PC-9 (cell line): ENCODE measurements around the gene SLC66A2. TPM values are rescaled to one million over a fixed set of nuclear protein-coding genes. Genes with fewer than 3 reads are reported as not detected.
A peak's percentile ranks its signal among the peaks of the same experiment; 100 is the strongest.

Source experiments
- BruUV-seq: library from RNA; stranded (reverse); fragments of 400-500 nt; replicated peaks from 2 replicates; lab custom pipeline; 2021; lab: Mats Ljungman, UMichigan
- CTCF ChIA-PET: fragments of 300-600 bp; sonication (Branson Sonifier 250); formaldehyde crosslinking; loops from one replicate; lab custom pipeline; 2022; ENCODE audit warnings: antibody characterized with exemption; lab: Charles Lee
- POLR2A ChIA-PET: fragments of 300-600 bp; sonication (Branson Sonifier 250); formaldehyde crosslinking; loops from one replicate; lab custom pipeline; 2022; ENCODE audit warnings: antibody characterized with exemption; ENCODE audit not compliant: unreplicated experiment; lab: Charles Lee
- DNase-seq, 2 experiments: peaks; one replicate each; pipeline versions ENCODE4 v3.0.0 to v3.0.0-alpha.2; 2015 to 2022; ENCODE audit warnings: mixed read lengths in 1 of 2
- H2AFZ ChIP-seq: fragments of 200-600 bp; sonication (generic); 2 replicates; pipeline ENCODE4 v1.8.1; 2017; ENCODE audit warnings: antibody characterized with exemption
- H3F3A ChIP-seq: fragments of 200-600 bp; sonication (generic); 2 replicates; pipeline ENCODE4 v1.8.1; 2017; ENCODE audit warnings: antibody characterized with exemption, mild to moderate bottlenecking, low read depth; ENCODE audit not compliant: insufficient read depth
- H3K27ac ChIP-seq: fragments of 200-600 bp; sonication (generic); 2 replicates; pipeline ENCODE4 v1.6.1; 2016; ENCODE audit warnings: mixed run types
- H3K27me3 ChIP-seq: fragments of 200-600 bp; sonication (generic); 2 replicates; pipeline ENCODE4 v1.6.1; 2016; ENCODE audit warnings: low read depth, mixed run types; ENCODE audit not compliant: insufficient read depth
- H3K36me3 ChIP-seq: fragments of 200-600 bp; sonication (generic); 2 replicates; pipeline ENCODE4 v1.6.1; 2016; ENCODE audit warnings: low read depth, mixed run types
- H3K4me1 ChIP-seq: fragments of 200-600 bp; sonication (generic); replicated peaks from 2 replicates; pipeline ENCODE4 v1.6.1; 2016; ENCODE audit warnings: mixed run types; ENCODE audit not compliant: insufficient read depth
- H3K4me2 ChIP-seq: fragments of 200-600 bp; sonication (generic); 2 replicates; pipeline ENCODE4 v1.6.1; 2017; ENCODE audit warnings: mixed run types
- H3K4me3 ChIP-seq: fragments of 200-600 bp; sonication (generic); 2 replicates; pipeline ENCODE4 v1.6.1; 2016; ENCODE audit warnings: mixed run types
- H3K79me2 ChIP-seq: fragments of 200-600 bp; sonication (generic); 2 replicates; pipeline ENCODE4 v1.6.1; 2017; ENCODE audit warnings: low read depth, mixed run types
- H3K9me2 ChIP-seq: fragments of 200-600 bp; sonication (generic); 2 replicates; pipeline ENCODE4 v1.8.1; 2017; ENCODE audit warnings: mild to moderate bottlenecking; ENCODE audit not compliant: insufficient read depth
- H3K9me3 ChIP-seq: fragments of 200-600 bp; sonication (generic); 2 replicates; pipeline ENCODE4 v1.8.1; 2016; ENCODE audit warnings: low read depth; ENCODE audit not compliant: insufficient read depth
- H4K20me1 ChIP-seq: fragments of 200-600 bp; sonication (generic); 2 replicates; pipeline ENCODE4 v1.8.1; 2017; ENCODE audit not compliant: insufficient read depth
- EZH2 ChIP-seq: fragments of 200-600 bp; sonication (generic); IDR thresholded peaks from 2 replicates; pipeline ENCODE4 v1.8.0; 2017; ENCODE audit warnings: antibody characterized with exemption, low read depth
- intact Hi-C: fragments of 100-400 bp; cut with micrococcal nuclease; formaldehyde crosslinking; loops from one replicate; pipeline ENCODE4 v1.10.0; 2022; ENCODE audit not compliant: unreplicated experiment
- total RNA-seq: library from RNA; stranded (reverse); gene quantifications from 2 replicates; pipeline ENCODE4 v1.2.3, GENCODE V29; 2021
- TF ChIP-seq, protein P1 (sequence below): fragments of 200-600 bp; sonication (generic); conservative IDR thresholded peaks from 2 replicates; pipeline ENCODE4 v1.6.1; 2017; ENCODE audit warnings: mixed run types, antibody characterized with exemption, mild to moderate bottlenecking, moderate library complexity

Gene SLC66A2
- total RNA-seq, 1 experiment from 2014 or later: 24.3 TPM

DNA sequence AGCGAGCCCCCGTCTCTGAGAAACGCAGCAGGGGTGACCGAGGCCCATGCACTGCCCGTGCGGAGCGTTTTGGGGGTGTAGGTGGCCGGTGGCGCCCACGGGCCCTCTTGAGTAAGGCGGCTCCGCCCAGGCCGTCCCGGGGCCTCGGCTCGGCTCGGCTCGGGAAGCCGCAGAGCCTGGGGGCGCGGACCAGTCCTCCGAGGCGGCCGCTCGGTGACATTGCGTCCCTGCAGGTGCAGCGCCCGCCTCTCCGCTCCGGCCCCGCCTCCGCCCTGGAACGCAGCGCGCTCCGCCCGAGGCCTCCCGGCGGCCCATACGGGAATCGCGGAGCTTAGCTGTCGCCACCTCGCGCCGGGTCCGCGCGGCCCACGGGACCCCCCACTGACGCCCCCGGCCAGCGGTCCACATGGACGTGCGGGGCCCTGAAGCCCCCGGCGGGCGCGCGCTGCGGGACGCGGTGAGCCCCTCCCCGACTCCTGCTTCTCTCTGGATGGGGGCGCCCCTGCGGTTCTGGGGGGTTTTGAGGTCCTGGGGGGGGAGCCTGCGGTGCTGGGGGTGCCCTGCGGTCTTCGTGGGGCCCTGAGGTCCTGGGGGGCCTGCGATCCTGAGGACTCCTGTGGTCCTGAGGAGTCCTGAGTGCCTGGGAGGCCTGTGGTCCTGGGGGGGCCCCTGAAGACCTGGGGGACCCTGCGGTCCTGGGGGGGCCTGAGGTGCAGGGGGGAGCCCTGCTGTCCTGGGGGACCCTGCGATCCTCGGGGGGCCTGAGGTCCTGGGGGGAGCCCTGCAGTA, 13.1 kb upstream of the SLC66A2 start, which contains the start of gene HSBP1L1:
HSBP1L1 (plus strand) TSS at position 314 of the 789 bp plus-strand sequence; CDS start at position 407, 93 bp downstream.
- DNase-seq: peak; percentile 67 to 78
- Histone ChIP-seq H3K9me2 (no peaks in the 10 kb centered on the region), H2AFZ (peak within 1 kb of the TSS; percentile 79), H3K36me3 (peaks cover 4% of the 10 kb centered on the region; the same call in 1 of the 2 replicates), H3F3A (peaks cover 44% of the 10 kb centered on the region), H3K4me2 (peak within 1 kb of the TSS; percentile 95), H3K4me3 (peak within 1 kb of the TSS; percentile 72), H3K27ac (peak within 1 kb of the TSS; percentile 84), H3K79me2 (peaks cover 41% of the 10 kb centered on the region), H3K4me1 (peaks cover 45% of the 10 kb centered on the region), H3K9me3 (no peaks in the 10 kb centered on the region), H4K20me1 (peaks cover 13% of the 10 kb centered on the region), H3K27me3 (no peaks in the 10 kb centered on the region)
- BruUV-seq: no TSS peak
- intact Hi-C loops: loop anchor here (2.0 to 5.0 kb wide), 2 partner anchors 172 to 284 kb away; no protein-coding TSS in a partner anchor
- TF ChIP-seq, protein P1, sequence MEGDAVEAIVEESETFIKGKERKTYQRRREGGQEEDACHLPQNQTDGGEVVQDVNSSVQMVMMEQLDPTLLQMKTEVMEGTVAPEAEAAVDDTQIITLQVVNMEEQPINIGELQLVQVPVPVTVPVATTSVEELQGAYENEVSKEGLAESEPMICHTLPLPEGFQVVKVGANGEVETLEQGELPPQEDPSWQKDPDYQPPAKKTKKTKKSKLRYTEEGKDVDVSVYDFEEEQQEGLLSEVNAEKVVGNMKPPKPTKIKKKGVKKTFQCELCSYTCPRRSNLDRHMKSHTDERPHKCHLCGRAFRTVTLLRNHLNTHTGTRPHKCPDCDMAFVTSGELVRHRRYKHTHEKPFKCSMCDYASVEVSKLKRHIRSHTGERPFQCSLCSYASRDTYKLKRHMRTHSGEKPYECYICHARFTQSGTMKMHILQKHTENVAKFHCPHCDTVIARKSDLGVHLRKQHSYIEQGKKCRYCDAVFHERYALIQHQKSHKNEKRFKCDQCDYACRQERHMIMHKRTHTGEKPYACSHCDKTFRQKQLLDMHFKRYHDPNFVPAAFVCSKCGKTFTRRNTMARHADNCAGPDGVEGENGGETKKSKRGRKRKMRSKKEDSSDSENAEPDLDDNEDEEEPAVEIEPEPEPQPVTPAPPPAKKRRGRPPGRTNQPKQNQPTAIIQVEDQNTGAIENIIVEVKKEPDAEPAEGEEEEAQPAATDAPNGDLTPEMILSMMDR: no peak; the same call in 1 of the 2 replicates
- no peak for TF ChIP-seq EZH2
- POLR2A ChIA-PET: no interaction called here
- CTCF ChIA-PET: no interaction called here

DNA sequence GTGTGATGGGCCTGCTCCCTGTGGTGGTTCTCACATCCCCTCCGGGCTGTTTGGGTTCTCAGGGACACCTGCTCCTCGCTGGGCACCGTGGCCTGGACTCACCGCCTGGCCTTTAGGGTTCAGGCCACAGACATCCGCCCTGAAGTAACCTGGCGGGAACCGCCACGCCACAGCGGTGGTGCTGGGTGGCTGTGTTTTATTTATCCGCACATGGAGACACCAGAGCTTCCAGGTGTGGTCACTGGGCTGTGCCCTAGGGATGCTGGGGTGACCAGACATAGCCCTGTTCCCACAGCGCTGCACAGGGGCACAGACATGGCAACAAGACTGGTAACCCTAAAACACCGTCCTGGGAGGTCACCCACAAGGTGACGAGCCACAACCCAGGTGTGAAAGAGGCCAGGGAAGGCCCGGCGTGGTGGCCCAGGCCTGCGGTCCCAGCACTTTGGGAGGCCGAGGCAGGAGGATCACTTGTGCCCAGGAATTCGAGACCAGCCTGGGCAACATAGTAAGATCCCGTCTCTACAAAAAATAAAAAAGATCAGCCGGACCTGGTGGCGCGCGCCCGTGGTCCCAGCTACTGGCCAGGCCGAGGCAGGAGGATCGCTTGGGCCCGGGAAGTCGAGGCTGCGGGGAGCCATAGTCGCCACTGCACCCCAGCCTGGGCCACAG, 12.3 kb upstream of the SLC66A2 start:
- peaks cover 4% of the 10 kb centered on the region; the same call in 1 of the 2 replicates for H3K36me3 ChIP-seq
- intact Hi-C loops: loop anchor here (2.0 to 5.0 kb wide), 2 partner anchors 171 to 283 kb away; no protein-coding TSS in a partner anchor
- H3K4me3 ChIP-seq: peak overlapping the region; percentile 72; the same call in 1 of the 2 replicates
- H3K27me3 ChIP-seq: no peaks in the 10 kb centered on the region
- no peak for DNase-seq
- peaks cover 47% of the 10 kb centered on the region for H3K4me1 ChIP-seq
- peaks cover 41% of the 10 kb centered on the region; the same call in 1 of the 2 replicates for H3F3A ChIP-seq
- H3K27ac ChIP-seq: no peak overlapping the region
- TSS peak; percentile 23 for BruUV-seq
- ChIA-PET CTCF (no interaction called here), POLR2A (no interaction called here)
- TF ChIP-seq, protein P1: no peak
- no peak for TF ChIP-seq EZH2
- peak overlapping the region; percentile 79 for H2AFZ ChIP-seq
- H3K9me2 ChIP-seq: no peaks in the 10 kb centered on the region
- H4K20me1 ChIP-seq: peaks cover 10% of the 10 kb centered on the region
- H3K79me2 ChIP-seq: peaks cover 39% of the 10 kb centered on the region
- H3K4me2 ChIP-seq: peak overlapping the region; percentile 95
- H3K9me3 ChIP-seq: no peaks in the 10 kb centered on the region
